Measurements from ENCODE around the gene STARD10.

Gene STARD10

GRCh38 chr11:72824020-72824419 lies 30.2 kb upstream of the STARD10 start:
- DNase-seq (ENCODE audit: extremely low spot score): no peak
- TF ChIP-seq FOXM1 (IDR thresholded peaks at IDR 0.05; ENCODE audit: borderline replicate concordance) (no peak), TARDBP (IDR thresholded peaks at IDR 0.05) (no peak), PKNOX1 (IDR thresholded peaks at IDR 0.05) (no peak), SUZ12 (IDR thresholded peaks at IDR 0.05) (no peak), ZNF384 (IDR thresholded peaks at IDR 0.05) (no peak), ELF4 (IDR thresholded peaks at IDR 0.05) (no peak), ARNT (IDR thresholded peaks at IDR 0.05) (no peak), SP1 (IDR thresholded peaks at IDR 0.05) (no peak), L3MBTL2 (conservative IDR thresholded peaks at IDR 0.05) (no peak), BHLHE40 (IDR thresholded peaks at IDR 0.05; ENCODE audit: borderline replicate concordance) (no peak), LEF1 (IDR thresholded peaks at IDR 0.05; ENCODE audit: borderline replicate concordance) (no peak), FOXK2 (IDR thresholded peaks at IDR 0.05) (no peak), CTBP1 (IDR thresholded peaks at IDR 0.05; ENCODE audit: borderline replicate concordance) (no peak), NFRKB (IDR thresholded peaks at IDR 0.05) (no peak), FOXA1 (IDR thresholded peaks at IDR 0.05) (no peak), HDGF (IDR thresholded peaks at IDR 0.05; ENCODE audit: borderline replicate concordance) (no peak)
- CTCF ChIA-PET: interaction anchor here (0.6 kb wide), 1 partner anchor 90 kb away, joined by 4 read pairs; no protein-coding TSS in a partner anchor
- POLR2A ChIA-PET: interaction anchor here (1.0 kb wide), 1 partner anchor 101 kb away, joined by 6 read pairs; no protein-coding TSS in a partner anchor

GRCh38 chr11:72823105-72823804 lies 29.4 kb upstream of the STARD10 start:
- CTCF ChIA-PET: interaction anchor here (0.8 kb wide), 2 partner anchors 98 to 283 kb away, joined by 3 to 5 read pairs; no protein-coding TSS in a partner anchor
- TF ChIP-seq PKNOX1 (IDR thresholded peaks at IDR 0.05): no peak

GRCh38 chr11:72821920-72822799 lies 28.3 kb upstream of the STARD10 start:
- POLR2A ChIA-PET: interaction anchor here (0.7 to 1.6 kb wide), 6 partner anchors 9 to 320 kb away, joined by 3 to 4 read pairs (median 3); partner anchors contain the start of genes FCHSD2 and STARD10
- CTCF ChIA-PET: no interaction called here
- DNase-seq (ENCODE audit: extremely low spot score): peak; percentile 96
- TF ChIP-seq FOXM1 (IDR thresholded peaks at IDR 0.05; ENCODE audit: borderline replicate concordance): 0 out of 2 replicates have a peak, but pooled peaks have one; percentile 75
- peak; percentile 86 for TF ChIP-seq L3MBTL2 (conservative IDR thresholded peaks at IDR 0.05)
- no peak for TF ChIP-seq CTBP1 (IDR thresholded peaks at IDR 0.05; ENCODE audit: borderline replicate concordance)

More at GRCh38 chr11:72823105-72823804, 29.4 kb upstream of the STARD10 start:
- POLR2A ChIA-PET: interaction anchor here (0.8 kb wide), 1 partner anchor 10 kb away, joined by 4 read pairs; no protein-coding TSS in a partner anchor
- DNase-seq (ENCODE audit: extremely low spot score): no peak

GRCh38 chr11:72821221-72821919 lies 27.5 kb upstream of the STARD10 start:
- ChIA-PET POLR2A (interaction anchor here (0.9 to 1.6 kb wide), 5 partner anchors 8 to 321 kb away, joined by 3 read pairs; partner anchors contain the start of genes FCHSD2 and STARD10), CTCF (no interaction called here)
- no peak for DNase-seq (ENCODE audit: extremely low spot score)
- no peak for TF ChIP-seq NFRKB (IDR thresholded peaks at IDR 0.05)
- TF ChIP-seq BHLHE40 (IDR thresholded peaks at IDR 0.05; ENCODE audit: borderline replicate concordance): no peak
- TF ChIP-seq HDGF (IDR thresholded peaks at IDR 0.05; ENCODE audit: borderline replicate concordance): no peak
- no peak for TF ChIP-seq PKNOX1 (IDR thresholded peaks at IDR 0.05)
- no peak for TF ChIP-seq SUZ12 (IDR thresholded peaks at IDR 0.05)

GRCh38 chr11:72820439-72821139 lies 26.7 kb upstream of the STARD10 start:
- POLR2A ChIA-PET: interaction anchor here (1.5 to 1.6 kb wide), 2 partner anchors 27 to 28 kb away, joined by 3 read pairs; partner anchors contain the start of gene STARD10
- CTCF ChIA-PET: no interaction called here
- TF ChIP-seq ZNF384 (IDR thresholded peaks at IDR 0.05): no peak
- TF ChIP-seq HDGF (IDR thresholded peaks at IDR 0.05; ENCODE audit: borderline replicate concordance): no peak
- no peak for TF ChIP-seq ELF4 (IDR thresholded peaks at IDR 0.05)
- no peak for TF ChIP-seq CTBP1 (IDR thresholded peaks at IDR 0.05; ENCODE audit: borderline replicate concordance)
- no peak for TF ChIP-seq SP1 (IDR thresholded peaks at IDR 0.05)
- no peak for TF ChIP-seq FOXK2 (IDR thresholded peaks at IDR 0.05)
- no peak for TF ChIP-seq FOXA1 (IDR thresholded peaks at IDR 0.05)
- no peak for TF ChIP-seq SUZ12 (IDR thresholded peaks at IDR 0.05)
- no peak for TF ChIP-seq LEF1 (IDR thresholded peaks at IDR 0.05; ENCODE audit: borderline replicate concordance)
- no peak for TF ChIP-seq ARNT (IDR thresholded peaks at IDR 0.05)
- TF ChIP-seq L3MBTL2 (conservative IDR thresholded peaks at IDR 0.05): no peak
- TF ChIP-seq FOXM1 (IDR thresholded peaks at IDR 0.05; ENCODE audit: borderline replicate concordance): no peak
- TF ChIP-seq NFRKB (IDR thresholded peaks at IDR 0.05): no peak
- no peak for DNase-seq (ENCODE audit: extremely low spot score)

All from HEK293T (cell line).